ENCODE measurements around the gene STAM2. TPM values are rescaled to one million over a fixed set of nuclear protein-coding genes. Genes with fewer than 3 reads are reported as not detected.
"Not testable (repeated sequence)": the region's sequence is repeated elsewhere in the genome, so short reads cannot be mapped to it uniquely, and the experiment has no call there.

The STAM2 gene
- total and polyA plus RNA-seq, 2 donors, result 13.6 to 91.6 TPM

GRCh38 chr2:152115952-152116351 lies 59.6 kb downstream of the STAM2 start:
- WGBS, result 90% methylated on average over 3 of the region's 3 CpGs
- Histone ChIP-seq H3K4me1 (ENCODE audit: insufficient read depth) (no peaks in the 10 kb centered on the region), H3K4me3 (ENCODE audit: low read depth, low read length) (no peak overlapping the region), H3K27ac (ENCODE audit: low read depth) (no peak overlapping the region), H3K36me3 (ENCODE audit: insufficient read depth) (no peaks in the 10 kb centered on the region)
- no peak for DNase-seq (ENCODE audit: extremely low spot score)

DNA sequence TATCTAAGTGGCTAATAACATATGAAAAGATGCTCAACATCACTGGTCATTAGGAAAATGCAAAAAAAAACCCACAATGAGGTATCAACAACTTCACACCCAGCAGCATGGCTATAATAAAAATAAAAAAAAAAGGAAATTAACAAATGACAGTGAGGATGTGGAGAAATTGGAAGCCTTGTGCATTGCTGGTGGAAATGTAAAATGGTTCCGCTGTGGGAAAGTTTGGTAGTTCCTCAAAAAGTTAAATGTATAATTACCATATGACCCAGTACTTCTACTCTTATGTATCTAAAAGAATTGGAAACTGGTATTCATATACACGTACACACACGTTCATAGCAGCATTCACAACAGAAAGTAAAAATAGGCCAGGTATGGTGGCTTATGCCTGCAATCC lies 61.2 kb downstream of the STAM2 start:
- Histone ChIP-seq H3K4me1 (ENCODE audit: insufficient read depth) (no peaks in the 10 kb centered on the region), H3K27ac (ENCODE audit: low read depth) (no peak overlapping the region), H3K36me3 (ENCODE audit: insufficient read depth) (no peaks in the 10 kb centered on the region), H3K4me3 (ENCODE audit: low read depth, low read length) (no peak overlapping the region)
- no peak for DNase-seq (ENCODE audit: extremely low spot score)
- WGBS, result 95% methylated on average over 3 of the region's 3 CpGs

DNA sequence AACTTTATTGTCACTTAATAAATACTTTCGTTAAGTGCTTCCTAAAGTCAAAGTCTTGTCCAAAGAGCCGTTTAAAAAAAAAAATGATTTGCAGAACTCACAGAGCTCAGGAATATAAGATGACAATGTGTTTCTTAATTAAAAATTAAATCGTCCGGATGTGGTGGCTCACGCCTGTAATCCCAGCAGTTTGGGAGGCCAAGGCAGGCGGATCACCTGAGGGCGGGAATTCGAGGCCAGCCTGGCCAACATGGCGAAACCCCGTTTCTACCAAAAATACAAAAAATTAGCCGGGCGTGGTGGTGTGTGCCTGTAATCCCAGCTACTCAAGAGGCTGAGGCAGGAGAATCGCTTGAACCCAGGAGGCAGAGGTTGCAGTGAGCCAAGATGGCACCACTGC lies 68.4 kb downstream of the STAM2 start:
- H3K27ac ChIP-seq (ENCODE audit: low read depth); H3K36me3 ChIP-seq (ENCODE audit: insufficient read depth); DNase-seq (ENCODE audit: extremely low spot score); H3K4me3 ChIP-seq (ENCODE audit: low read depth, low read length); H3K4me1 ChIP-seq (ENCODE audit: insufficient read depth): not testable (repeated sequence)
- 90% methylated on average over 13 of the region's 13 CpGs for WGBS

GRCh38 chr2:152106464-152106863 lies 69.1 kb downstream of the STAM2 start:
- Histone ChIP-seq H3K4me1 (ENCODE audit: insufficient read depth) (no peaks in the 10 kb centered on the region), H3K27ac (ENCODE audit: low read depth) (no peak overlapping the region), H3K36me3 (ENCODE audit: insufficient read depth) (no peaks in the 10 kb centered on the region), H3K4me3 (ENCODE audit: low read depth, low read length) (no peak overlapping the region)
- 91% methylated on average over 4 of the region's 4 CpGs for WGBS
- no peak for DNase-seq (ENCODE audit: extremely low spot score)

- Histone ChIP-seq H3K4me3 (ENCODE audit: low read depth, low read length) (no peak overlapping the region), H3K27ac (ENCODE audit: low read depth) (no peak overlapping the region), H3K4me1 (ENCODE audit: insufficient read depth) (no peaks in the 10 kb centered on the region), H3K36me3 (ENCODE audit: insufficient read depth) (no peaks in the 10 kb centered on the region)
- no peak for DNase-seq (ENCODE audit: extremely low spot score)
- 94% methylated on average over 3 of the region's 3 CpGs for WGBS
Observed at GRCh38 chr2:152103271-152103670, 72.3 kb downstream of the STAM2 start.

DNA sequence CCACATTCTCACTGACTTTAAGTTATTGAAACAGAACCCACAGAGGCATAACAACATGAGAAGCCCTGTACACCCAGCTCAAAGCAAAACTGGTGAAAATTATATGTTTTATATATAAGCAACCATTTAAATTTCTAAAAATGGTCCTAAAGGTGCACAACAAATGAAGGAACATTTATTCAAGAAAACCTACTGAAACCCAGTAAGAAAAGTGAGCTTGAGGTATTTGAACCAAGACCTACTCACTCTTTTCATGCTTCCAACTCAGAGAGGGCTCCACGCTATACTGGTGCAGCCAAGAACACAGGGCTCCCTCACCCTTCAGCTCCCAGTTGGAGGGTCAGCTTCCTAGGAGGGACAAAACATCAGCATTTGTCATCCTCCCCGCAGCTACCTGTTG lies 74.6 kb downstream of the STAM2 start:
- Histone ChIP-seq H3K4me3 (ENCODE audit: low read depth, low read length) (no peak overlapping the region), H3K4me1 (ENCODE audit: insufficient read depth) (no peaks in the 10 kb centered on the region), H3K36me3 (ENCODE audit: insufficient read depth) (no peaks in the 10 kb centered on the region), H3K27ac (ENCODE audit: low read depth) (no peak overlapping the region)
- DNase-seq (ENCODE audit: extremely low spot score), result no peak
- 97% methylated on average over 2 of the region's 2 CpGs for WGBS

- H3K36me3 ChIP-seq (ENCODE audit: insufficient read depth), result no peaks in the 10 kb centered on the region
- H3K4me3 ChIP-seq (ENCODE audit: low read depth, low read length), result peak overlapping the region; percentile 63
- WGBS, result 20% methylated on average over 19 of the region's 19 CpGs
- no peak for DNase-seq (ENCODE audit: extremely low spot score)
- no peaks in the 10 kb centered on the region for H3K4me1 ChIP-seq (ENCODE audit: insufficient read depth)
- H3K27ac ChIP-seq (ENCODE audit: low read depth), result no peak overlapping the region
Observed at GRCh38 chr2:152099367-152100050, 76.1 kb downstream of the STAM2 start.

GRCh38 chr2:152098496-152099366 lies 76.8 kb downstream of the STAM2 start, which contains the start of gene CACNB4:
TSS of gene CACNB4 (minus strand) at chr2:152099044.
- no peaks in the 10 kb centered on the region for H3K36me3 ChIP-seq (ENCODE audit: insufficient read depth)
- WGBS, result under 1% methylated on average over 73 of the region's 73 CpGs
- H3K4me3 ChIP-seq (ENCODE audit: low read depth, low read length), result peak within 1 kb of the TSS; percentile 63
- DNase-seq (ENCODE audit: extremely low spot score), result no peak
- no peak within 1 kb of the TSS for H3K27ac ChIP-seq (ENCODE audit: low read depth)
- no peaks in the 10 kb centered on the region for H3K4me1 ChIP-seq (ENCODE audit: insufficient read depth)

- Histone ChIP-seq H3K4me1 (ENCODE audit: insufficient read depth) (no peaks in the 10 kb centered on the region), H3K36me3 (ENCODE audit: insufficient read depth) (no peaks in the 10 kb centered on the region), H3K4me3 (ENCODE audit: low read depth, low read length) (peak overlapping the region; percentile 63), H3K27ac (ENCODE audit: low read depth) (no peak overlapping the region)
- DNase-seq (ENCODE audit: extremely low spot score), result peak; percentile 13
- under 1% methylated on average over 52 of the region's 52 CpGs for WGBS
Observed at GRCh38 chr2:152097801-152098495, 77.6 kb downstream of the STAM2 start.

GRCh38 chr2:152097290-152097800 lies 78.2 kb downstream of the STAM2 start:
- Histone ChIP-seq H3K27ac (ENCODE audit: low read depth) (no peak overlapping the region), H3K4me1 (ENCODE audit: insufficient read depth) (no peaks in the 10 kb centered on the region), H3K4me3 (ENCODE audit: low read depth, low read length) (peak overlapping the region; percentile 63), H3K36me3 (ENCODE audit: insufficient read depth) (no peaks in the 10 kb centered on the region)
- 10% methylated on average over 13 of the region's 13 CpGs for WGBS
- no peak for DNase-seq (ENCODE audit: extremely low spot score)

- 86% methylated on average over 1 of the region's 1 CpG for WGBS
- DNase-seq (ENCODE audit: extremely low spot score), result no peak
- Histone ChIP-seq H3K36me3 (ENCODE audit: insufficient read depth) (no peaks in the 10 kb centered on the region), H3K4me3 (ENCODE audit: low read depth, low read length) (no peak overlapping the region), H3K27ac (ENCODE audit: low read depth) (no peak overlapping the region), H3K4me1 (ENCODE audit: insufficient read depth) (no peaks in the 10 kb centered on the region)
Observed at GRCh38 chr2:152095146-152095545, 80.4 kb downstream of the STAM2 start.

DNA sequence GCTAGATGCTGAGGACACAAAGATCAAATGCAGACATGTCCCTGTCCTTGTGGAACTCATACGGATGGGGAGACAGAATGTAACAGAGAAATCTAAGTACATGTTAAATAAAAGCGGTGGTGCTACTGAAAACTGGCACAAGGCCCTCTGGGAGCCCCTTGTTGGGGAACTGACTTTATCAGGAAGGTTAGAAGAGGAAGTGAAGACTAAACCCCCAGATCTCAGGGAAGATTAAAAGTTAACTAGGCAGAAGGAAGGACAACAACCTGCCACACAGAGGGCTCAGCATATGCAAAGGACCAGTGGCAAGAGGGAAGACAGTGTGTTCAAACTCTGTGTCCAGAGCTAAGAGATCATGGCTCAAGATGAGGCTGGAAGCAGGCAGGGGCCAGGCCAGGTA lies 81.5 kb downstream of the STAM2 start:
- 96% methylated on average over 2 of the region's 2 CpGs for WGBS
- Histone ChIP-seq H3K4me3 (ENCODE audit: low read depth, low read length) (no peak overlapping the region), H3K36me3 (ENCODE audit: insufficient read depth) (no peaks in the 10 kb centered on the region), H3K27ac (ENCODE audit: low read depth) (no peak overlapping the region), H3K4me1 (ENCODE audit: insufficient read depth) (no peaks in the 10 kb centered on the region)
- DNase-seq (ENCODE audit: extremely low spot score), result no peak

DNA sequence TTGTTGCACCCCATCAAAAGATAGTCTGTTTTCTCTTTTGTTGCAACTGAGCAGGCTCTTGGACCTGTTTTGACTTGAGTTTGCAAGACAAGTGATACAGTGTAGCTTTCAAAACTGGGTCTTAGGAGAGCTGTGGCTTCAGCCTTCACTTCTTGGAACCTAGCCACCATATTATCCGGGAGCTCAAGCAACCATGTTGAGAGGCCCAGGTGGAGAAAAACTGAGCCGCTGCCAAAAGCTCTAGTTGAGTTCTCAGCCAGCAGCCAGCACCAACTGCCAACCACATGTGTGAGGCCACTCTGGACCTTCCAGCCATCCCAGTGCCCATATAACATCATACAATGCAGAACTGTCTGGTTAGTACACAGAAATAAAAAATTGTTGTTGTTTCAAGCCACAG lies 82.1 kb downstream of the STAM2 start:
- no peak for DNase-seq (ENCODE audit: extremely low spot score)
- 51% methylated on average over 2 of the region's 2 CpGs for WGBS
- no peak overlapping the region for H3K4me3 ChIP-seq (ENCODE audit: low read depth, low read length)

More for the DNA sequence above, 82.1 kb downstream of the STAM2 start:
- no peak overlapping the region for H3K27ac ChIP-seq (ENCODE audit: low read depth)
- H3K36me3 ChIP-seq (ENCODE audit: insufficient read depth), result no peaks in the 10 kb centered on the region
- no peaks in the 10 kb centered on the region for H3K4me1 ChIP-seq (ENCODE audit: insufficient read depth)
